ENCODE results near the gene NPAS1.

The NPAS1 gene

GRCh38 chr19:47082493-47082892 is 62.9 kb downstream of the NPAS1 start:
- DNase-seq = no peak

GRCh38 chr19:47084879-47085439 is 65.3 kb downstream of the NPAS1 start:
- no peak for DNase-seq

GRCh38 chr19:47086280-47086679 is 66.6 kb downstream of the NPAS1 start:
- no peak for DNase-seq

- no peak for DNase-seq
Measured at GRCh38 chr19:47089767-47090350, 70.2 kb downstream of the NPAS1 start.

- DNase-seq = no peak
Measured at GRCh38 chr19:47093254-47093653, 73.6 kb downstream of the NPAS1 start.

- no peak for DNase-seq
Measured at GRCh38 chr19:47093841-47094240, 74.2 kb downstream of the NPAS1 start.

GRCh38 chr19:47094557-47095475 is 75.2 kb downstream of the NPAS1 start:
- no peak for DNase-seq
